Panc1 (cell line): ENCODE results near the gene SLC16A5. TPM values are rescaled to one million over a fixed set of nuclear protein-coding genes. Genes with fewer than 3 reads are reported as not detected.
A peak's percentile ranks its signal among the peaks of the same experiment; 100 is the strongest.

ENCODE experiments used
- ATAC-seq: fragments of 200-7000 bp; cut with Tn5 transposase; 2 replicates; pipeline ENCODE4 v1.9.1; 2020; ENCODE audit warnings: mild to moderate bottlenecking, moderate library complexity
- BruUV-seq: library from RNA; stranded (reverse); fragments of 400-500 nt; replicated peaks from 2 replicates; lab custom pipeline; 2021; lab: Mats Ljungman, UMichigan
- CTCF ChIA-PET: fragments of 300-600 bp; sonication (Branson Sonifier 250); formaldehyde crosslinking; loops from one replicate; lab custom pipeline; 2022; ENCODE audit warnings: antibody characterized with exemption; lab: Charles Lee
- POLR2A ChIA-PET: fragments of 300-600 bp; sonication (Branson Sonifier 250); formaldehyde crosslinking; loops from one replicate; lab custom pipeline; 2022; ENCODE audit warnings: antibody characterized with exemption; lab: Charles Lee
- DNase-seq: peaks from one replicate; pipeline ENCODE4 v3.0.0-alpha.2; 2010; ENCODE audit warnings: low read depth, low spot score
- H3K27ac ChIP-seq: 2 replicates; pipeline ENCODE4 v1.5.1; 2011; ENCODE audit warnings: mild to moderate bottlenecking, low read length, inconsistent platforms
- H3K27me3 ChIP-seq: fragments of 200-500 bp; sonication (Bioruptor generic); 2 replicates; pipeline ENCODE4 v1.6.0; 2014; ENCODE audit warnings: low read length, inconsistent platforms; ENCODE audit not compliant: control insufficient read depth, insufficient read depth
- H3K36me3 ChIP-seq: fragments of 200-500 bp; sonication (Bioruptor generic); 2 replicates; pipeline ENCODE4 v1.5.1; 2014; ENCODE audit warnings: inconsistent platforms, mild to moderate bottlenecking, low read length, moderate library complexity; ENCODE audit not compliant: control insufficient read depth, insufficient read depth
- H3K4me1 ChIP-seq: 2 replicates; pipeline ENCODE4 v1.5.1; 2011; ENCODE audit warnings: inconsistent platforms, mild to moderate bottlenecking, low read length, moderate library complexity; ENCODE audit not compliant: control insufficient read depth, insufficient read depth
- H3K4me3 ChIP-seq, 2 experiments: 2 replicates each; pipeline ENCODE4 v1.5.1; 2011 to 2012; ENCODE audit warnings: low read depth in 2 of 2, low read length in 2 of 2, mild to moderate bottlenecking in 2 of 2, inconsistent platforms in 1 of 2, moderate library complexity in 1 of 2
- H3K9me3 ChIP-seq: fragments of 200-500 bp; sonication (Bioruptor generic); 2 replicates; pipeline ENCODE4 v1.5.1; 2014; ENCODE audit warnings: low read depth, mild to moderate bottlenecking, inconsistent platforms, low read length, moderate library complexity; ENCODE audit not compliant: control insufficient read depth, insufficient read depth
- CTCF ChIP-seq: fragments of 450-650 bp; IDR thresholded peaks from 2 replicates; pipeline ENCODE4 v1.5.1; 2017; ENCODE audit warnings: mild to moderate bottlenecking
- POLR2AphosphoS5 ChIP-seq: IDR thresholded peaks from 2 replicates; pipeline ENCODE4 v1.6.1; 2012; ENCODE audit warnings: mild to moderate bottlenecking, low read depth, low read length, moderate library complexity
- REST ChIP-seq, 2 experiments: IDR thresholded peaks; 2 replicates each; pipeline ENCODE4 v1.6.1; 2011 to 2012; ENCODE audit warnings: low read depth in 2 of 2, control low read depth in 1 of 2, low read length in 1 of 2, mild to moderate bottlenecking in 1 of 2, moderate library complexity in 1 of 2; ENCODE audit not compliant: insufficient read depth in 1 of 2
- SIN3A ChIP-seq: IDR thresholded peaks from 2 replicates; pipeline ENCODE4 v1.6.1; 2012; ENCODE audit warnings: low read depth, mild to moderate bottlenecking, low read length, moderate library complexity, borderline replicate concordance; ENCODE audit not compliant: insufficient read depth
- TCF7L2 ChIP-seq: IDR thresholded peaks from 2 replicates; pipeline ENCODE4 v1.6.1; 2011; ENCODE audit warnings: mild to moderate bottlenecking, low read depth, low read length, inconsistent platforms
- in situ Hi-C: cut with HindIII; loops from 2 replicates; pipeline ENCODE4 v1.10.0; 2016; ENCODE audit warnings: low sequenced_read_pairs, low pct_unique_long_range_greater_than_20kb
- intact Hi-C: fragments of 100-400 bp; cut with micrococcal nuclease; formaldehyde crosslinking; loops from one replicate; pipeline ENCODE4 v1.10.0; 2022; ENCODE audit not compliant: unreplicated experiment
- total RNA-seq: library from RNA; stranded (reverse); gene quantifications from one replicate; pipeline ENCODE4 v1.2.1, GENCODE V29; 2021; ENCODE audit not compliant: unreplicated experiment

The SLC16A5 gene
- total RNA-seq, 1 experiment from 2014 or later: 46.6 TPM

DNA sequence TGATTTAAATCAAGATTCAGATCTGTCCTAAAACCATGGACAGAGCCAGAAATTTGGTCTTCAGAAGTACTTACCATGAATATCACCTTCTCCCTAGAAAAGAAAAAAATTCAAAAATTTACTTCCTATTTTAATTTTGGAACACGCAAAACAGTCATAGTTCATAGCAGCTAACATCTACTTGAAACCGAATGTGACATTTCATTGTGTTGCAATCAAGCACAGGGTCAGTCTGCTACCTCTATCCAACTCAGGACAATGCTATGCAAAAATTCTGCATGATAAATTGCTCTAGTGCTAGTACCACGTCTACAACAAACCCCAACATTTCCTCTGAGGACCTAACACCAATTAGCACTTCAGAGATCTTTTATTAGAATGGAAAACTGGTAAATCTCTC, 58.8 kb downstream of the SLC16A5 start:
- DNase-seq (no peak), ATAC-seq (no peak)
- intact Hi-C loops (no loop called here), in situ Hi-C loops (no loop called here)
- no TSS peak for BruUV-seq
- TF ChIP-seq CTCF (no peak), SIN3A (no peak), TCF7L2 (no peak), REST (IDR thresholded peaks at IDR 0.05; ENCODE audit: insufficient read depth in 1 of 2, low read depth in 2 of 2, low read length in 1 of 2) (no peak), POLR2AphosphoS5 (no peak)
- CTCF ChIA-PET: no interaction called here
- H3K27ac ChIP-seq: no peak overlapping the region
- peaks cover 34% of the 10 kb centered on the region for H3K36me3 ChIP-seq
- no peaks in the 10 kb centered on the region for H3K9me3 ChIP-seq
- POLR2A ChIA-PET: no interaction called here
- H3K27me3 ChIP-seq: no peaks in the 10 kb centered on the region
- H3K4me1 ChIP-seq: peaks cover 3% of the 10 kb centered on the region; the same call in 1 of the 2 replicates
- H3K4me3 ChIP-seq: no peak overlapping the region

- Histone ChIP-seq H3K27me3 (no peaks in the 10 kb centered on the region), H3K4me1 (peaks cover 3% of the 10 kb centered on the region; the same call in 1 of the 2 replicates), H3K36me3 (peaks cover 27% of the 10 kb centered on the region), H3K4me3 (no peak overlapping the region), H3K27ac (peak overlapping the region; percentile 10; the same call in 1 of the 2 replicates), H3K9me3 (no peaks in the 10 kb centered on the region)
- intact Hi-C loops (no loop called here), in situ Hi-C loops (no loop called here)
- BruUV-seq: no TSS peak
- TF ChIP-seq SIN3A (no peak), POLR2AphosphoS5 (no peak), REST (IDR thresholded peaks at IDR 0.05; ENCODE audit: insufficient read depth in 1 of 2, low read depth in 2 of 2, low read length in 1 of 2) (no peak), CTCF (no peak), TCF7L2 (no peak)
- ChIA-PET CTCF (no interaction called here), POLR2A (interaction anchor here (0.6 to 0.7 kb wide), 2 partner anchors 15 to 37 kb away, joined by 3 to 10 read pairs; no protein-coding TSS in a partner anchor)
- ATAC-seq: no peak
- no peak for DNase-seq
Measured at GRCh38 chr17:75147878-75148546, 60.3 kb downstream of the SLC16A5 start.
